Left lobe of liver (tissue), 2 donors: ENCODE data around the gene LHX6. TPM values are rescaled to one million over a fixed set of nuclear protein-coding genes. Genes with fewer than 3 reads are reported as not detected.
A peak's percentile ranks its signal among the peaks of the same experiment; 100 is the strongest.

Experiments used
- ATAC-seq: fragments of 200-7000 bp; cut with Tn5 transposase; one replicate; pipeline ENCODE4 v1.9.1; 2020; ENCODE audit warnings: mild to moderate bottlenecking, moderate library complexity
- DNase-seq: peaks from one replicate; pipeline ENCODE4 v3.0.0-alpha.2; 2020; ENCODE audit warnings: low spot score
- total RNA-seq: library from RNA; stranded (reverse); gene quantifications from one replicate; pipeline ENCODE4 v1.2.1, GENCODE V29; 2021
- donor health status: DM: no; HTN: no; CAD: no; lungs with moderate emphysema.
- donor health status: DM: no; HTN: yes; CAD: no.

Gene LHX6
- total RNA-seq, 1 donor from 2014 or later: 0.20 TPM

- no peak for ATAC-seq
These were observed 11.8 kb downstream of the LHX6 start for GRCh38 chr9:122216798-122217418.

GRCh38 chr9:122216138-122216797, 12.5 kb downstream of the LHX6 start:
- ATAC-seq (no peak), DNase-seq (no peak)

More at GRCh38 chr9:122216798-122217418, 11.8 kb downstream of the LHX6 start:
- no peak for DNase-seq

- DNase-seq: no peak
These were observed 13.1 kb downstream of the LHX6 start for GRCh38 chr9:122215663-122216062.

GRCh38 chr9:122214507-122214906, 14.2 kb downstream of the LHX6 start:
- ATAC-seq: no peak
- DNase-seq: no peak

More at GRCh38 chr9:122215663-122216062, 13.1 kb downstream of the LHX6 start:
- ATAC-seq: no peak

GRCh38 chr9:122213589-122214413, 15.0 kb downstream of the LHX6 start:
- DNase-seq: no peak
- peak; percentile 68 for ATAC-seq

- DNase-seq: no peak
- ATAC-seq: no peak
These were observed 15.6 kb downstream of the LHX6 start for GRCh38 chr9:122213102-122213588.

- ATAC-seq (no peak), DNase-seq (no peak)
These were observed 16.2 kb downstream of the LHX6 start for GRCh38 chr9:122212473-122213004.

GRCh38 chr9:122209451-122209850, 19.3 kb downstream of the LHX6 start:
- ATAC-seq (no peak), DNase-seq (no peak)

GRCh38 chr9:122207096-122207495, 21.7 kb downstream of the LHX6 start:
- ATAC-seq (no peak), DNase-seq (no peak)

GRCh38 chr9:122206118-122207046, 22.4 kb downstream of the LHX6 start:
- ATAC-seq: no peak

GRCh38 chr9:122205176-122205575, 23.6 kb downstream of the LHX6 start:
- DNase-seq (no peak), ATAC-seq (no peak)

More at GRCh38 chr9:122206118-122207046, 22.4 kb downstream of the LHX6 start:
- no peak for DNase-seq

- DNase-seq (no peak), ATAC-seq (no peak)
These were observed 24.3 kb downstream of the LHX6 start for GRCh38 chr9:122204491-122204890.

GRCh38 chr9:122204055-122204454, 24.7 kb downstream of the LHX6 start:
- ATAC-seq (no peak), DNase-seq (no peak)

- no peak for DNase-seq
- ATAC-seq: no peak
These were observed 26.6 kb downstream of the LHX6 start for GRCh38 chr9:122202111-122202510.

GRCh38 chr9:122201641-122202040, 27.1 kb downstream of the LHX6 start:
- no peak for DNase-seq
- no peak for ATAC-seq

GRCh38 chr9:122200960-122201595, 27.7 kb downstream of the LHX6 start:
- DNase-seq (no peak), ATAC-seq (no peak)

- peak; percentile 48 for ATAC-seq
- no peak for DNase-seq
These were observed 30.9 kb downstream of the LHX6 start for GRCh38 chr9:122197882-122198281.

GRCh38 chr9:122197426-122197825, 31.3 kb downstream of the LHX6 start:
- DNase-seq (no peak), ATAC-seq (no peak)

- DNase-seq (no peak), ATAC-seq (no peak)
These were observed 32.9 kb downstream of the LHX6 start for GRCh38 chr9:122195875-122196274.

GRCh38 chr9:122193651-122194050, 35.1 kb downstream of the LHX6 start:
- ATAC-seq (no peak), DNase-seq (no peak)
